ENCODE data around the gene IL4. TPM values are rescaled to one million over a fixed set of nuclear protein-coding genes. Genes with fewer than 3 reads are reported as not detected.

The IL4 gene
- total RNA-seq, 6 experiments from 2014 or later = not detected

DNA sequence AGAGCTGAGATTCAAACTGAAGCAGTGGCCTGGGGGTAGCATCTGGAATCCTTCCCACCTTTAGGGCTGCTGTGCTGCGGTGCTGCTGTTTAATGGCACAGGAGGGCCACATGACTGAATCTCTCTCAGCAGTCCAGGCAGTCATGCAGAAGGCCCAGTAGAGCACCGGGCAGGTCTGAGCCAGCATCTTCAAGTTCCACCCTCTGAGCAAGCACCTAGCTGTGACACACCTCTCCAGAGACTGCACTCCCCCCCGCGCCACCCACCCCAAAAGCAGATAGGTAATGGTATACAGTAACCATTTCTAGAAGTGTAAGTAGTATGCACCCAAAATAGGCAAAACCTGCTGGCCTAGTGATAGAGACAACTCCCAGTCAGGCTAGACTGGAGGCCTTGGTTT lies 8.2 kb downstream of the IL4 start:
- WGBS (ENCODE audit: insufficient coverage, low coverage, low lambda C conversion rate, missing lambda C conversion rate) = no CpG with 5 or more reads among the region's 4 CpGs
- TF ChIP-seq CTCF (IDR thresholded peaks at IDR 0.05) (no peak), POLR2A (IDR thresholded peaks at IDR 0.05) (no peak)
- H3K27ac ChIP-seq = no peak overlapping the region

DNA sequence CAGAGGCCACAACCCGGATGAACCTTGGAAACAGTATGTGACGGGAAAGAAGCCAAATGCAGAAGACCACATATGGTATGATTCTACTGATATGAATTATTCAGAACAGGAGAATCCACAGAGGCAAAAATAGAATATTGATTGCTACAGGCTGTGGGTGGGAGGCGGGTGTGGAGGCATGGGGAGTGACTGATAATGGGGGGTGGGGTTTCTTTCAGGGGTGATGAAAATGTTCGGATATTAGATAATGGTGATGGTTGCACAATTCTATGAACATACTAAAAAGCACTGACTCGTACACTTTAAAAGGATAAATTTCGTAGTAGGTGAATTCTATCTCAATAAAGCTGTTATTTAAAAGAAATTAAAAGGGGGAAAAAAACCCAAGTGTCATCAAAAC lies 10.7 kb downstream of the IL4 start:
- Histone ChIP-seq H3K9me3 (no peaks in the 10 kb centered on the region), H3K27ac (no peak overlapping the region), H3K36me3 (no peaks in the 10 kb centered on the region), H3K27me3 (no peaks in the 10 kb centered on the region), H3K4me3 (no peak overlapping the region), H3K4me1 (no peaks in the 10 kb centered on the region)
- no peak for TF ChIP-seq POLR2A (IDR thresholded peaks at IDR 0.05)
- TF ChIP-seq CTCF (IDR thresholded peaks at IDR 0.05) = no peak
- no peak for DNase-seq
- intact Hi-C loops (cut with DNase I) = no loop called here
- 75% methylated on average over 6 of the region's 6 CpGs for WGBS (ENCODE audit: insufficient coverage, low coverage, low lambda C conversion rate, missing lambda C conversion rate)
- no peak for ATAC-seq

More for the DNA sequence above, 8.2 kb downstream of the IL4 start:
- no peak overlapping the region for H3K4me3 ChIP-seq
- no peaks in the 10 kb centered on the region for H3K27me3 ChIP-seq
- intact Hi-C loops (cut with DNase I) = no loop called here
- DNase-seq (no peak), ATAC-seq (no peak)
- H3K9me3 ChIP-seq = no peaks in the 10 kb centered on the region
- H3K4me1 ChIP-seq = no peaks in the 10 kb centered on the region
- no peaks in the 10 kb centered on the region for H3K36me3 ChIP-seq

- 71% methylated on average over 6 of the region's 12 CpGs for WGBS (ENCODE audit: insufficient coverage, low coverage, low lambda C conversion rate, missing lambda C conversion rate)
- ATAC-seq = no peak
These were observed 11.3 kb downstream of the IL4 start for GRCh38 chr5:132684922-132685720.

DNA sequence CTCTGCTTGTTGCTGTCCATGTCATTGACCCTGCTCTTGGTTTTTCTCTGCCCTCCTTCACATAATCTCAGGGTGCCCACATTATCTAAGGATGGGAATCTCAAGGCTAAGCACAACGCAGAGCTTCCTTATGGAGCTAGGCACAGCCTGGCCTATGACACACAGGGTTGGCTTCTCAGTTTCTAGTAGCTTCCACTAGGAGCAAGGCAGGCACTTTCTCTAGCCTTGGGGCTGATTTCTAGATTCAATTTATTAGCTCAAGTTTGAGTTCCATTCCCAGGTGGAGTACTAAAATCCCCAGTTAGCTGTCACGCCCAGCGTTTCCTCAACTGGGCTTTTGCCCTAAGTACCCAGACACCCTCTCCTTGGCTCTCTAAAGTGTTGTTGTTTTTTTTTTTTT lies 12.4 kb downstream of the IL4 start:
- Histone ChIP-seq H3K27ac (no peak overlapping the region), H3K4me1 (no peaks in the 10 kb centered on the region), H3K9me3 (no peaks in the 10 kb centered on the region), H3K4me3 (no peak overlapping the region), H3K36me3 (no peaks in the 10 kb centered on the region), H3K27me3 (no peaks in the 10 kb centered on the region)
- DNase-seq (no peak), ATAC-seq (no peak)
- intact Hi-C loops (cut with DNase I) = no loop called here
- TF ChIP-seq POLR2A (IDR thresholded peaks at IDR 0.05) (no peak), CTCF (IDR thresholded peaks at IDR 0.05) (no peak)
- 100% methylated on average over 2 of the region's 3 CpGs for WGBS (ENCODE audit: insufficient coverage, low coverage, low lambda C conversion rate, missing lambda C conversion rate)

More at GRCh38 chr5:132684922-132685720, 11.3 kb downstream of the IL4 start:
- no peak overlapping the region for H3K27ac ChIP-seq
- H3K36me3 ChIP-seq = no peaks in the 10 kb centered on the region
- intact Hi-C loops (cut with DNase I) = no loop called here
- no peak for DNase-seq
- no peaks in the 10 kb centered on the region for H3K27me3 ChIP-seq
- no peaks in the 10 kb centered on the region for H3K4me1 ChIP-seq
- TF ChIP-seq CTCF (IDR thresholded peaks at IDR 0.05) (no peak), POLR2A (IDR thresholded peaks at IDR 0.05) (no peak)
- no peaks in the 10 kb centered on the region for H3K9me3 ChIP-seq
- H3K4me3 ChIP-seq = no peak overlapping the region

All from right lobe of liver (tissue), 6 donors.